ENCODE results near the gene KRTAP1-3.

- TF ChIP-seq CTCF (IDR thresholded peaks at IDR 0.05) (no peak), POLR2A (IDR thresholded peaks at IDR 0.05) (no peak)
These were observed 30.3 kb downstream of the KRTAP1-3 start for GRCh38 chr17:41004397-41004796.

All from esophagus squamous epithelium (tissue), 4 donors.